ENCODE data around the gene ACOT11. TPM values are rescaled to one million over a fixed set of nuclear protein-coding genes. Genes with fewer than 3 reads are reported as not detected.
A peak's percentile ranks its signal among the peaks of the same experiment; 100 is the strongest.

The ACOT11 gene
- total and polyA plus RNA-seq, 2 donors from 2014 or later, result 24.6 to 31.1 TPM

GRCh38 chr1:54557671-54558355, 9.8 kb downstream of the ACOT11 start:
- H3K9me3 ChIP-seq (ENCODE audit: control insufficient read depth in 2 of 3, insufficient read depth in 1 of 3, low read length in 3 of 3), result no peaks in the 10 kb centered on the region
- H3K4me1 ChIP-seq (ENCODE audit: control insufficient read depth in 2 of 3, insufficient read depth in 2 of 3, low read depth in 1 of 3, low read length in 3 of 3), result peaks cover 0 to 14% (median 7%) of the 10 kb centered on the region in 3 donors
- no peak overlapping the region for H3K9ac ChIP-seq (ENCODE audit: low read length in 3 of 3)
- H3K36me3 ChIP-seq (ENCODE audit: control insufficient read depth in 2 of 3, insufficient read depth in 3 of 3, low read length in 3 of 3), result no peaks in the 10 kb centered on the region
- DNase-seq (no peak), FAIRE-seq (no peak)
- no peak overlapping the region for H3K4me3 ChIP-seq (ENCODE audit: low read length in 3 of 3)
- intact Hi-C loops (cut with DNase I), result no loop called here
- H3K27me3 ChIP-seq (ENCODE audit: control insufficient read depth, insufficient read depth, low read length), result no peaks in the 10 kb centered on the region
- no peak overlapping the region for H3K27ac ChIP-seq (ENCODE audit: low read depth in 2 of 2, low read length in 2 of 2)
- no peak for TF ChIP-seq CTCF (IDR thresholded peaks at IDR 0.05; ENCODE audit: borderline replicate concordance, extremely low read depth, insufficient read depth)

GRCh38 chr1:54558434-54559030, 10.5 kb downstream of the ACOT11 start:
- H3K4me1 ChIP-seq (ENCODE audit: control insufficient read depth in 2 of 3, insufficient read depth in 2 of 3, low read depth in 1 of 3, low read length in 3 of 3), result peaks cover 0 to 16% (median 7%) of the 10 kb centered on the region in 3 donors
- peak in 1 of 5 donors; percentile 19 for DNase-seq
- H3K9me3 ChIP-seq (ENCODE audit: control insufficient read depth in 2 of 3, insufficient read depth in 1 of 3, low read length in 3 of 3), result no peaks in the 10 kb centered on the region
- H3K27ac ChIP-seq (ENCODE audit: low read depth in 2 of 2, low read length in 2 of 2), result no peak overlapping the region
- intact Hi-C loops (cut with DNase I), result no loop called here
- H3K36me3 ChIP-seq (ENCODE audit: control insufficient read depth in 2 of 3, insufficient read depth in 3 of 3, low read length in 3 of 3), result no peaks in the 10 kb centered on the region
- no peak for FAIRE-seq
- no peak overlapping the region for H3K4me3 ChIP-seq (ENCODE audit: low read length in 3 of 3)
- H3K27me3 ChIP-seq (ENCODE audit: control insufficient read depth, insufficient read depth, low read length), result no peaks in the 10 kb centered on the region
- TF ChIP-seq CTCF (IDR thresholded peaks at IDR 0.05; ENCODE audit: borderline replicate concordance, extremely low read depth, insufficient read depth), result no peak
- H3K9ac ChIP-seq (ENCODE audit: low read length in 3 of 3), result no peak overlapping the region

- no peak overlapping the region for H3K4me3 ChIP-seq (ENCODE audit: low read length in 3 of 3)
- no peaks in the 10 kb centered on the region for H3K36me3 ChIP-seq (ENCODE audit: control insufficient read depth in 2 of 3, insufficient read depth in 3 of 3, low read length in 3 of 3)
- H3K9me3 ChIP-seq (ENCODE audit: control insufficient read depth in 2 of 3, insufficient read depth in 1 of 3, low read length in 3 of 3), result no peaks in the 10 kb centered on the region
- no peaks in the 10 kb centered on the region for H3K27me3 ChIP-seq (ENCODE audit: control insufficient read depth, insufficient read depth, low read length)
- H3K27ac ChIP-seq (ENCODE audit: low read depth in 2 of 2, low read length in 2 of 2), result no peak overlapping the region
- intact Hi-C loops (cut with DNase I), result no loop called here
- DNase-seq (peak in 1 of 5 donors; percentile 24), FAIRE-seq (no peak)
- H3K9ac ChIP-seq (ENCODE audit: low read length in 3 of 3), result no peak overlapping the region
- H3K4me1 ChIP-seq (ENCODE audit: control insufficient read depth in 2 of 3, insufficient read depth in 2 of 3, low read depth in 1 of 3, low read length in 3 of 3), result peaks cover 0 to 16% (median 7%) of the 10 kb centered on the region in 3 donors
- TF ChIP-seq CTCF (IDR thresholded peaks at IDR 0.05; ENCODE audit: borderline replicate concordance, extremely low read depth, insufficient read depth), result no peak
Observed at GRCh38 chr1:54559111-54559548, 11.1 kb downstream of the ACOT11 start.
